Fibroblast of pulmonary artery (primary cell): ENCODE measurements around the gene KIAA0232.
A peak's percentile ranks its signal among the peaks of the same experiment; 100 is the strongest.
"Not testable (repeated sequence)": the region's sequence is repeated elsewhere in the genome, so short reads cannot be mapped to it uniquely, and the experiment has no call there.

Experiments used
- DNase-seq: peaks from one replicate; pipeline ENCODE4 v3.0.0-alpha.2; 2010; ENCODE audit warnings: low read depth
- H3K4me3 ChIP-seq: replicated peaks from 2 replicates; pipeline ENCODE4 v1.5.1; 2011; ENCODE audit warnings: low read depth, mild to moderate bottlenecking, control low read depth, low read length, moderate library complexity
- CTCF ChIP-seq: IDR thresholded peaks from 2 replicates; pipeline ENCODE4 v1.5.1; 2011; ENCODE audit warnings: mild to moderate bottlenecking, control low read depth, low read length, inconsistent platforms; ENCODE audit errors: missing control alignments

The KIAA0232 gene

DNA sequence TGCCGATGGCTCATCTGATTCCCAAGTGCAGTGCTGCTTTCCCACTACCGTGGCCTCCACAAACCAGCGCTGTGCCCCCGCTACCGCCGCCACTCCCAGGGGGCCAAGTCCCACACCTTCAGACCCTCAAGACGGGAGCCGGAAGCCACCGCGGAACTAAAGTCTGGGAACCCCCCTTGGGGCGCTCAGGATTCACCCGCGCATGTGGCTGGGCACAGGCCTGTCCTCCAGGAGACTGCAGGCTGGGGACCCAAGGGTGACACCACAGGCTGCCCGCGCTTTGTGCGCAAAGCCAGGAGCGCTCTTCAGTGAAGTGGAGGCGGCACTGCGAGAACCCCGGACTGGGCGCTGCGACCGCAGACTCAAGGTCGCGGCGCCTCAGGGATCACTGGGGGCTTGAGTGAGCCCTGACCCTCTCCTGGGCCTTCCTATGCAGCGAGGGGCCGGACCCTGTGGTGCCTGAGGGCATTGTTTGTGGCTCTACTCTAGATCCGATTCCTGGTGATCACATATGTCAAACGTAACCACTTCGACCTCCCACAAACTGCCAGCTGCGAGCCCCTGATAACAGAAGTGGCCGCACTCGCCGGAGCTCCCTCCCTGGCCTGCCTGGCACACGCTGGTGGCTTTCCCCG, 106.7 kb downstream of the KIAA0232 start:
- TF ChIP-seq CTCF, result no peak
- H3K4me3 ChIP-seq, result no peak overlapping the region
- DNase-seq, result no peak

- TF ChIP-seq CTCF, result no peak
- H3K4me3 ChIP-seq, result no peak overlapping the region
- no peak for DNase-seq
Measured at GRCh38 chr4:6889736-6890324, 107.3 kb downstream of the KIAA0232 start.

DNA sequence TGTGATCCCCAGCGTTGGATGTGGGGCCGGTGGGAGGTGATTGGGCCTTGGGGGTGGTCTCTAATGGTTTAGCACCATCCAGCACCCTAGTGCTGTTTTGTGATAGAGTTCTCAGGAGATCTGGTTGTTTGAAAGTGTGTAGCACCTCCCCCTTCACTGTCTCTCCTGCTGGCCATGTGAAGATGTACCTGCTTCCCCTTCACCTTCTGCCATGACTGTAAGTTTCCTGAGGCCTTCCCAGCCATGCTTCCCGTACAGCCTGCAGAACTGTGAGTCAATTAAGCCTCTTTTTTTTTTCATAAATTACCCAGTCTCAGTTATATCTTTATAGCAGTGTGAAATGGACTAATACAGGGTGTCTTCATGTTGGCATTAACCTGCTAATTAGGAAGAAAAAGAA, 107.8 kb downstream of the KIAA0232 start:
- TF ChIP-seq CTCF, result no peak
- H3K4me3 ChIP-seq, result no peak overlapping the region
- no peak for DNase-seq

- not testable (repeated sequence) for DNase-seq
Measured at GRCh38 chr4:6890971-6891370, 108.4 kb downstream of the KIAA0232 start.

GRCh38 chr4:6891436-6892170, 109.1 kb downstream of the KIAA0232 start:
- no peak overlapping the region for H3K4me3 ChIP-seq
- peak; percentile 22 for DNase-seq
- no peak for TF ChIP-seq CTCF

More at GRCh38 chr4:6890971-6891370, 108.4 kb downstream of the KIAA0232 start:
- not testable (repeated sequence) for H3K4me3 ChIP-seq

DNA sequence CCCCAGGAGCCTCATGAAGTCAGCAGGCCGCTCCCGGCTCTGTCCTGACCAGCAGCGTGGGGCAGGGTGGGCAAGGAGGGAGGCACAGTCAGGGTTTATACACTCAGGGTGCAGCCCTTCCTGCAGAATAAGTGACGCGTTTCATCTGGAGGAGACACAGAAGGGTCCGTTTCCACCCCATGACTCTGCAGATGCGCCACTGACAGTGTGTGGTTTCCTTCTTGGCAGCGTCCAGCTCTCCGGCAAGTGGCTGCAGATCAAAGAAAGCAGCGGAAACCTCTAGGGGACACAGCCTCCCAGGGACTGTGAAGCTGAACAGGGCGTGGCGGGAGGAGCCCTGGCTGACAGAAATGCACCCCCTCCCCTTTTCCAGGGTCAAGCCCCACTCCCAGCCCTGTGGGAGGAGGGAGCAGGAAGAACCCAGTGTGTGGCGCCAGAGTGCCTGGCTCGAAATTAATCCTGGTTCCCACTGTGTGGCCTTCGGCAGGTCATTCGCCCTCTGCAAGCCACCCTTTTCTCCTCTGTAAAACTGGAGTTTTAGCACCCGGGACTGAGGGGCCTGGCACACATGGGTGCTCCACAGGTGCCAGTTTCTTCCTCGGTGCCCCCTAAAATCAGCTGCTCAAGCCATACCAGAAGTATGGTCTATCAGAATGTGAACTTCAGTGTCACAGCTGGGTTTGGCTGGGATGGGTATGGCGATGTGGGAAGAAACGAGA, 109.8 kb downstream of the KIAA0232 start:
- peak overlapping the region; percentile 7 for H3K4me3 ChIP-seq
- DNase-seq, result peak; percentile 56
- peak; percentile 32 for TF ChIP-seq CTCF

DNA sequence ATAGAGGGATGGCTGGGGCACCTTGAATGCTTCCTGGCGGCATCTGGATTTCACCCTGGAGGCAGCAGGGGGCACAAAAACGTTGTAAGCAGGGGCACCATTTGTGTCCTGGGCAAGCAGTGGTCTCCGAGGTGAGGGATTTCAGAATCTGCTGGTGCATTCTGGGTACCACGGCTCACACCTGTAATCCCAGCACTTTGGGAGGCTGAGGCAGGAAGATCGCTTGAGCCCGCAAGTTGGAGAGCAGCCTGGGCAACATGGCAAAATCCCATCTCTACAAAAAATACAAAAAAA, 110.3 kb downstream of the KIAA0232 start:
- no peak for TF ChIP-seq CTCF
- DNase-seq, result no peak
- no peak overlapping the region for H3K4me3 ChIP-seq
